ENCODE results near the gene TESMIN. TPM values are rescaled to one million over a fixed set of nuclear protein-coding genes. Genes with fewer than 3 reads are reported as not detected.
A peak's percentile ranks its signal among the peaks of the same experiment; 100 is the strongest.

TESMIN gene
- total RNA-seq, 1 experiment from 2014 or later, result 78.8 TPM

DNA sequence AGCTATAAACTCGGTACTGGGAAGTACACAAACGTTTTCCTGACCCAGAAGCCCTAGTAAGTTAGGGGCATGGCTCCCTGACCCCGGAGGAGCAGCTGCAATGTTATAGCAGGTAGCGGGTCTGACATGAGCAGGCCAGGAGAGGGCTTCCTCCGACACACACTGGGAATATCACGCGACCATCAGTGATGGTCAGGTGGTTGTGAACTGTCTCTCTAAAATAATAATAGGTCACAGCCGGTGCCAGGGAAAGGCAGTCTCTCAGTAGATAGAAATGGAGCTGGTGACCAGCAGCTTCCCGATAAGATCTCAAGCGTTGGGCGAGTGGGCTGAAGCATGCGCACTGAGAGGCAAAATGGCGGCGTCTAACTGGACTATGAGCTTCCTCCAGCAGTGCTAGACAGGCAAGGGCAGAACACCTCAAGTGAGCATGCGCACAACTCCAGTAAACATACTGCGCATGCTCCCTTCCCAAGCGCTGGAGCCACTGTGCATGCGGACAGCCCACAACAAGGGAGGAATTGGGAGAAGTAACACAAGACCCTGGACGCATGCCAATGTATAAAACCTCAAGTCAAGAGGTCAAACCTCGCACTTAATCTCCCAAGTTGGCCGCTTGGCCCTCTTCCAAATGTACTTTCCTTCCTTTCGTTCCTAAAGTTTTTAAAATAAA lies 22.3 kb upstream of the TESMIN start:
- Mint-ChIP-seq H3K4me1 (no peaks in the 10 kb centered on the region), H3K4me3 (no peak overlapping the region), H3K36me3 (peaks cover 30% of the 10 kb centered on the region), H3K27ac (peak overlapping the region; percentile 70), H3K9me3 (no peaks in the 10 kb centered on the region), H3K27me3 (ENCODE audit: low read depth) (no peaks in the 10 kb centered on the region)
- ChIA-PET CTCF (interaction anchor here (1.4 kb wide), 1 partner anchor 24 kb away, joined by 8 read pairs; no protein-coding TSS in a partner anchor), POLR2A (no interaction called here)
- no peak for TF ChIP-seq SMAD4 (CRISPR knock-in tag; IDR thresholded peaks at IDR 0.05)
- ATAC-seq (no peak), DNase-seq (ENCODE audit: low spot score) (no peak)

- DNase-seq (ENCODE audit: low spot score) (no peak), ATAC-seq (no peak)
- H3K4me1 Mint-ChIP-seq, result no peaks in the 10 kb centered on the region
- peak overlapping the region; percentile 60; the same call in 1 of the 2 replicates for H3K27ac Mint-ChIP-seq
- no peak overlapping the region for H3K4me3 Mint-ChIP-seq
- TF ChIP-seq, protein P1, sequence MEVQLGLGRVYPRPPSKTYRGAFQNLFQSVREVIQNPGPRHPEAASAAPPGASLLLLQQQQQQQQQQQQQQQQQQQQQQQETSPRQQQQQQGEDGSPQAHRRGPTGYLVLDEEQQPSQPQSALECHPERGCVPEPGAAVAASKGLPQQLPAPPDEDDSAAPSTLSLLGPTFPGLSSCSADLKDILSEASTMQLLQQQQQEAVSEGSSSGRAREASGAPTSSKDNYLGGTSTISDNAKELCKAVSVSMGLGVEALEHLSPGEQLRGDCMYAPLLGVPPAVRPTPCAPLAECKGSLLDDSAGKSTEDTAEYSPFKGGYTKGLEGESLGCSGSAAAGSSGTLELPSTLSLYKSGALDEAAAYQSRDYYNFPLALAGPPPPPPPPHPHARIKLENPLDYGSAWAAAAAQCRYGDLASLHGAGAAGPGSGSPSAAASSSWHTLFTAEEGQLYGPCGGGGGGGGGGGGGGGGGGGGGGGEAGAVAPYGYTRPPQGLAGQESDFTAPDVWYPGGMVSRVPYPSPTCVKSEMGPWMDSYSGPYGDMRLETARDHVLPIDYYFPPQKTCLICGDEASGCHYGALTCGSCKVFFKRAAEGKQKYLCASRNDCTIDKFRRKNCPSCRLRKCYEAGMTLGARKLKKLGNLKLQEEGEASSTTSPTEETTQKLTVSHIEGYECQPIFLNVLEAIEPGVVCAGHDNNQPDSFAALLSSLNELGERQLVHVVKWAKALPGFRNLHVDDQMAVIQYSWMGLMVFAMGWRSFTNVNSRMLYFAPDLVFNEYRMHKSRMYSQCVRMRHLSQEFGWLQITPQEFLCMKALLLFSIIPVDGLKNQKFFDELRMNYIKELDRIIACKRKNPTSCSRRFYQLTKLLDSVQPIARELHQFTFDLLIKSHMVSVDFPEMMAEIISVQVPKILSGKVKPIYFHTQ (CRISPR knock-in tag; IDR thresholded peaks at IDR 0.05), result no peak
- no peak for TF ChIP-seq NFYB (CRISPR knock-in tag; conservative IDR thresholded peaks at IDR 0.05; ENCODE audit: low read depth)
- no peak for TF ChIP-seq CREM (CRISPR knock-in tag; IDR thresholded peaks at IDR 0.05)
- TF ChIP-seq ZNF425 (CRISPR knock-in tag; conservative IDR thresholded peaks at IDR 0.05), result no peak
- no peak for TF ChIP-seq ZNF281 (CRISPR knock-in tag; IDR thresholded peaks at IDR 0.05)
- TF ChIP-seq, protein P2, sequence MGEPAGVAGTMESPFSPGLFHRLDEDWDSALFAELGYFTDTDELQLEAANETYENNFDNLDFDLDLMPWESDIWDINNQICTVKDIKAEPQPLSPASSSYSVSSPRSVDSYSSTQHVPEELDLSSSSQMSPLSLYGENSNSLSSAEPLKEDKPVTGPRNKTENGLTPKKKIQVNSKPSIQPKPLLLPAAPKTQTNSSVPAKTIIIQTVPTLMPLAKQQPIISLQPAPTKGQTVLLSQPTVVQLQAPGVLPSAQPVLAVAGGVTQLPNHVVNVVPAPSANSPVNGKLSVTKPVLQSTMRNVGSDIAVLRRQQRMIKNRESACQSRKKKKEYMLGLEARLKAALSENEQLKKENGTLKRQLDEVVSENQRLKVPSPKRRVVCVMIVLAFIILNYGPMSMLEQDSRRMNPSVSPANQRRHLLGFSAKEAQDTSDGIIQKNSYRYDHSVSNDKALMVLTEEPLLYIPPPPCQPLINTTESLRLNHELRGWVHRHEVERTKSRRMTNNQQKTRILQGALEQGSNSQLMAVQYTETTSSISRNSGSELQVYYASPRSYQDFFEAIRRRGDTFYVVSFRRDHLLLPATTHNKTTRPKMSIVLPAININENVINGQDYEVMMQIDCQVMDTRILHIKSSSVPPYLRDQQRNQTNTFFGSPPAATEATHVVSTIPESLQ (CRISPR knock-in tag; IDR thresholded peaks at IDR 0.05), result no peak
- TF ChIP-seq TCF7 (CRISPR knock-in tag; IDR thresholded peaks at IDR 0.05; ENCODE audit: low read depth), result no peak
- TF ChIP-seq TEAD1 (CRISPR knock-in tag; IDR thresholded peaks at IDR 0.05), result no peak
- no peak for TF ChIP-seq CREB1 (CRISPR knock-in tag; IDR thresholded peaks at IDR 0.05)
- TF ChIP-seq, protein P3, sequence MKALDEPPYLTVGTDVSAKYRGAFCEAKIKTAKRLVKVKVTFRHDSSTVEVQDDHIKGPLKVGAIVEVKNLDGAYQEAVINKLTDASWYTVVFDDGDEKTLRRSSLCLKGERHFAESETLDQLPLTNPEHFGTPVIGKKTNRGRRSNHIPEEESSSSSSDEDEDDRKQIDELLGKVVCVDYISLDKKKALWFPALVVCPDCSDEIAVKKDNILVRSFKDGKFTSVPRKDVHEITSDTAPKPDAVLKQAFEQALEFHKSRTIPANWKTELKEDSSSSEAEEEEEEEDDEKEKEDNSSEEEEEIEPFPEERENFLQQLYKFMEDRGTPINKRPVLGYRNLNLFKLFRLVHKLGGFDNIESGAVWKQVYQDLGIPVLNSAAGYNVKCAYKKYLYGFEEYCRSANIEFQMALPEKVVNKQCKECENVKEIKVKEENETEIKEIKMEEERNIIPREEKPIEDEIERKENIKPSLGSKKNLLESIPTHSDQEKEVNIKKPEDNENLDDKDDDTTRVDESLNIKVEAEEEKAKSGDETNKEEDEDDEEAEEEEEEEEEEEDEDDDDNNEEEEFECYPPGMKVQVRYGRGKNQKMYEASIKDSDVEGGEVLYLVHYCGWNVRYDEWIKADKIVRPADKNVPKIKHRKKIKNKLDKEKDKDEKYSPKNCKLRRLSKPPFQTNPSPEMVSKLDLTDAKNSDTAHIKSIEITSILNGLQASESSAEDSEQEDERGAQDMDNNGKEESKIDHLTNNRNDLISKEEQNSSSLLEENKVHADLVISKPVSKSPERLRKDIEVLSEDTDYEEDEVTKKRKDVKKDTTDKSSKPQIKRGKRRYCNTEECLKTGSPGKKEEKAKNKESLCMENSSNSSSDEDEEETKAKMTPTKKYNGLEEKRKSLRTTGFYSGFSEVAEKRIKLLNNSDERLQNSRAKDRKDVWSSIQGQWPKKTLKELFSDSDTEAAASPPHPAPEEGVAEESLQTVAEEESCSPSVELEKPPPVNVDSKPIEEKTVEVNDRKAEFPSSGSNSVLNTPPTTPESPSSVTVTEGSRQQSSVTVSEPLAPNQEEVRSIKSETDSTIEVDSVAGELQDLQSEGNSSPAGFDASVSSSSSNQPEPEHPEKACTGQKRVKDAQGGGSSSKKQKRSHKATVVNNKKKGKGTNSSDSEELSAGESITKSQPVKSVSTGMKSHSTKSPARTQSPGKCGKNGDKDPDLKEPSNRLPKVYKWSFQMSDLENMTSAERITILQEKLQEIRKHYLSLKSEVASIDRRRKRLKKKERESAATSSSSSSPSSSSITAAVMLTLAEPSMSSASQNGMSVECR (CRISPR knock-in tag; IDR thresholded peaks at IDR 0.05; ENCODE audit: borderline replicate concordance), result no peak
- no peak for TF ChIP-seq ZNF219 (CRISPR knock-in tag; IDR thresholded peaks at IDR 0.05; ENCODE audit: borderline replicate concordance)
- H3K27me3 Mint-ChIP-seq (ENCODE audit: low read depth), result no peaks in the 10 kb centered on the region
- H3K36me3 Mint-ChIP-seq, result peaks cover 34% of the 10 kb centered on the region
- ChIA-PET CTCF (interaction anchor here (1.4 kb wide), 1 partner anchor 25 kb away, joined by 8 read pairs; no protein-coding TSS in a partner anchor), POLR2A (no interaction called here)
- H3K9me3 Mint-ChIP-seq, result no peaks in the 10 kb centered on the region
Observed at GRCh38 chr11:68772936-68773335, 21.6 kb upstream of the TESMIN start.
